ENCODE results near the gene HEATR3.
"Not testable (repeated sequence)": the region's sequence is repeated elsewhere in the genome, so short reads cannot be mapped to it uniquely, and the experiment has no call there.

The HEATR3 gene

DNA sequence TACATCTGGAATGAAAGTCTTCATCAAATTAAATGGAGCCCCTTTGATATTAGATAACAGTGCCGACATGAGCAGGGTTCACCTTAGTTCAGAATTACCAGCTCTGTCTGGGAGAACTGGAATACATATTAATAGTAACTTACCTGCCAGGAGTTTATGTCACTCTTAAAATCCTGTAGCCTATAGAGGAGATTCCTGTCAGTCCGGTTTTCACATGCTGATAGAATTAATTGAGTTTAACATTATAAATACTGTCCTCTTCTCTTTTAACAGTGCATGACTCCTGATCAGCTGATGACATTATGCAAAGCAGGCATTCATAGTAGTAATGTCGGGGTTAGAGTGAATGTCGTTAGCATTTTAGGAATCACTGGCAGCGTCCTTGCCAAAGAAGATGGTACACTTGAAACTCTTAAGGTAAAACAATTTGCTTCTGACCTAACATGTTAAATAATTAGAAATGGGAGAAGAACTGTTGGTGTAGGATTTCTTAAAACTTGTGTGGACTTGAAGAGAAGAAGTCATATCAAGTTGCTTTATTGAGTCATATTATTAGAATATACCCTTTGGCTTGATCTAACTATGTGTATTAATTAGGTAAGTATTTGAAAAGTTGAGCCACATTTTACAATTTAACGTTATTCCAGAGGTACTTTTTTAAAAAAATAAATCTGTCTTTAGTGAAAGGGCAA is 34.3 kb downstream of the HEATR3 start:
- DNase-seq (ENCODE audit: low read depth in 2 of 3, low spot score in 1 of 3): no peak

DNA sequence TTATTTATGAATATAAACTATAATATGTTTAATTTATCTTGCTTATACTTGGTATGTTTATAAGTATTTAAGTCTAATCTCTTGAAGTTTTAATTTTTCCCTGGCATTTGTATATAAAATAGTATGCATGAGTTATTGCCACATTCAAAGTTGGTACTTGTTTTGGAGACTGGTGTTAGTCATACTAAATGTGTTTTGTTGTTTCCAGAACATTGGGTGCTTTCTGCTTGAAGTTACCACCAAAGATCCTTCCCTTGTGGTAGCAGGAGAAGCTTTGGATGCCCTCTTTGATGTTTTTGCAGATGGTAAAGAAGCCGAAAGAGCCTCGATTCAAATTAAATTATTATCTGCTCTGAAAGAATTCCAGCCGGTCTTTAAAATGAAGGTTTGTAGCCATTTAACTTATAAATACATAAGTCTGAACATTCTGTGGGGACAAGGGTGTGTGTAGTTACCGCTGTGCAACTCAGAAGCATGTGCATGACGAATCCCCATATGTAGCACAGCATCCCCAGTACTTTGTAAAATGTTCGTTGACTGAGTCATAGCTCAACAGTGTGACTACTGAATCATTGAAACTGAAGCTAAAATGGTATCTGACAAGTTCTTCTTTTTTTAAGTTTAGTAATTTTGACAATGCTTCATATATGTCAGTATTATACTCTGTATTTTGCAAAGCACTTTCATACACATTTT is 36.4 kb downstream of the HEATR3 start:
- no peak for DNase-seq (ENCODE audit: low read depth in 2 of 3, low spot score in 1 of 3)

DNA sequence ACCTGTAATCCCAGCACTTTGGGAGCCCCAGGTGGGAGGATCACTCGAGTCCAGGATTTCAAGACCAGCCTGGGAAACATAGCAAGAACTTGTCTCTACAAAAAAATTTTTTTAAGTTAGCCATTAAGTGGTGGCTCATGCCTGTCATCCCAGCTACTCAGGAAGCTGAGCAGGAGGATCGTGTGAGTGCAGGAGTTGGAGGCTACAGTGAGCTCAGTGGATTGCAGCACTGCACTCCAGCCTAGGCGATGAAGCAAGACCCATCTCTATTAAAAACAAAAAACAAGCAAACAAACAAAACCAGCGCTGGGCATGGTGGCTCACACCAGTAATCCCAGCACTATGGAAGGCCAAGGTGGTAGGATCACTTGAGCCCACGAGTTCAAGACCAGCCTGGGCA is 38.0 kb downstream of the HEATR3 start:
- DNase-seq (ENCODE audit: low read depth in 2 of 3, low spot score in 1 of 3): no peak

DNA sequence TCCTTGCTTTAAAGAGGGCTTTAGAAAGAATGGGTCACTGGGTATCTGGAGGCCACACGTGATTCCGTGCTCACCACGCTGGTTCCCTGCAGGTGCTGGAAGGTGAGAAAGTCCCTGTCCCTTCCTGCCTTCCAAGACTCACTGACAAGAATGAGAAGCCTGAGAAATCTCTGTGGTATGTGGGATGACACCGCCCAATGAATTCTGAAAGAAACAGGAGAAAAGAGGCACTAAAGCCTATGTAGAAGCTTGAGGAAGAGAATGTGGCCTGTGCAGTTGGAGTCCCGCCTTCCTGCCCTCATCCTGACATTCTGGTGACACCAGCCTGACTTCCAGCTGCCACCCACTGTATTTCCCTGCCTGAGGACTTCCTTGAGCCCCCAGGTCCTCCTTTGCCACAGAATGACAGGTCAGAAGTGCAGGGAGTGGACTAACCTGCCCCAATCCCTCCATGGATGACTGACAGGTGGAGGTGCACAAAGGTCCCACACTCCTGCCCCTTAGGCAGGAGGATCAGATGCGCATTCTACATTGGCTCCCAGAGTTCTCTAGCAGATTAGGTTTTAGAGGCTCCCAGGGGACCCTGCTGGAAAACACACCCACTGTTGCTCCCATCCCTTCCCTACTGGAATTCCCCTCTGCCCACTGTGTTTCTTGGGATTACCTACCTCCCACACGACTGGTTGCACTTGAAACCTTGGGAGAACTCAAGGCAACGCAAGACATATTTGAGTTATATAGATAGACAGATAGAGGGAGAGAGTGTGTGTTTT is 48.8 kb downstream of the HEATR3 start:
- no peak for DNase-seq (ENCODE audit: low read depth in 2 of 3, low spot score in 1 of 3)

DNA sequence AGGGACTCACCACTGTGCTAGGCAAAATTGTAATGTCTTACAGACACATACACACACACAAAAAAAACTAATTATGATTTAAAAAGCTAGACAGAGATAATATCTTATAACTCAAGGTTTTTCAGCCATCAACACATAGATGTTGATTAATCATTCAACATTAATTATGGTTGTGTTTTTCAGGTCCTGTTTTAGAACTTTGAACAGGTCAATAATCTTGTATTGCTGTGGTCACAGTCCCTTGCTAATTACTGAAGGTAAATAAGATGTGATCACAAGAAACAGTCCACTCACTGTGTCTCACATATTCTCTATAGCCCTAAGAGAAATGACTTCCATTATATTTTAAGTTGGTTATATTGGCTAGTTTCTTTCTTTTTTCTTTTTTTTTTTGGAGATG is 54.9 kb downstream of the HEATR3 start:
- no peak for DNase-seq (ENCODE audit: low read depth in 2 of 3, low spot score in 1 of 3)

DNA sequence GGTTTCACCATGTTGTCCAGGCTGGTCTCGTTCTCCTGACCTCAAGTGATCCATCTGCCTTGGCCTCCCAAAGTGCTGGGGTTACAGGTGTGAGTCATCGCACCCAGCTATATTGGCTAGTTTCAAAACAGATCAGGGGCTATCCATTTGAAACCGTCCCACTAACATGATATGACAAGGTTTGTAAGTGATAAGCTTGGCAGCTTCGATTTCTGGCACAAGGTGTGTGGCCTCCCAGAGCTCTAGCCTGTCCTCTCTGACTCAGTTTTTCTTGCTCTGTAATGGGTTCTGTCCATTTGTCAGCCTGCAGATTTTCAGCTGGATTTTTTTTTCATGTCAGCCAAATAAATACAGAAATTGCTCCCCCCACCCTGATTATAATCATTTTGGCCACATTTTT is 55.5 kb downstream of the HEATR3 start:
- DNase-seq (ENCODE audit: low read depth in 2 of 3, low spot score in 1 of 3): no peak

DNA sequence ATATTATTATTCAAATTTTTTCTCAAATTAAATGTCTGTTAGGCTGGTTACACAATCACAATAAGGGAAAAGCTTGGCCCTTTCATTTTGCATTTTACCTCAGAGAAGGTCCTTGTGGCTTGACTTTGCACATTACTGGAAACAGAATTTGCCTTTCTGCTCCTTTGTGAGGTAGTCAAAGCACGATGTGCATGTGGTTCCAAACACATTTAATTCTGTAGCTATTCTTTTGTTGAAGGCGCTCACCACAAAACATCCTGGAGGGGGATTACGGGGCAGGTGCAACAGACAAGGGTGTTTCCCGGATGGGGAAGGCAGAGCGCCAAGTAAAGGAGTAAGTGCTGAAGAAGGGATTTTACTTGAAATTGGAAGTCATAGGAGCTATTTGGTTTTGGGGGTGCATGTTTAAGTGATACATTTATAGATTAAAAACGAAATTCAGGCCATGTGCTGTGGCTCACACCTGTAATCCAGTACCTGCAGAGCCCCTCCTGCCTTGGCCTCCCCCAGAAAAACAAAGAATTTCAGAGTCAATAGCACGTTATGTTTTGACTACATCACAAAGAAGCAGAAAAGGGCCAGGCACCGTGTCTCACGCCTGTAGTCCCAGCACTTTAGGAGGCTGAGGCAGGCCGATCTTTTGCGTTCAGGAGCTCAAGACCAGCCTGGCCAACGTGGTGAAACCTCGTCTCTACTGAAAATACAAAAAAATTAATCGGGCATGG is 56.1 kb downstream of the HEATR3 start:
- DNase-seq (ENCODE audit: low read depth in 2 of 3, low spot score in 1 of 3): peak; percentile 16 to 28 (median 24)

DNA sequence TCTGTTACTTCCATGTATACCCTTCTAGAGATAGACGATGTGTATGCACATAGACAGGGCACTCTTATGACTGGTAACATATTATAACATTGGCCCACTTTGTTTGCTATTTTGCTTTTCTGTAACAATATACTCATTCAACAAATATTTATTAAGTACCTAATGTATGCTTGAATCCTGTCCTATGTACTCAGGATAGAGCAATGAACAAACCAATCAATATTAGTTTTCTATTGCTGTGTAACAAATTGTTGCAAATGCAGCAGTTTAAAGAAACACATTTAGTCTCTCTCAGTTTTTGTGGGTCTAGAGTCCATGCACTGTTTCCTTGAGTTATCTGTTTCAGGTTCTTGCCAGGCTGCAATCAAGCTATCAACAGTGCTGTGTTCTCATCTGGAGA is 57.6 kb downstream of the HEATR3 start:
- DNase-seq (ENCODE audit: low read depth in 2 of 3, low spot score in 1 of 3): no peak

DNA sequence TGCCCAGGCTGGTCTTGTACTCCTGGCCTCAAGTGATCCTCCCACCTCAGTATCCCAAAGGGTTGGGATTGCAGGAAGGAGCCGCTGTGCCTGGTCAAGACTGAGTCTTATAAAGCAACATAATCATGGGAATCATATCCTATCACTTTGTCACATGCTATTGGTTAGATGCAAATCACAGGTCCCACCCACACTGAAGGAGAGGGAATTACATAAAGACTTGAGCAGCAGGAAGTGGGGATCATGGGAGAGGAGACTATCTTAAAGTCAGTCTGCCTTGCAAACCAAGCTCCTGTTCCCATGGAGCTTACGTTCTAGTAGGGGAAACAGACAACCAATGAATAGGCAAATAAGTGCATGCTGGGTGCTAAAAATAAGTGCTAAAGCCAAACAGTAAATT is 59.0 kb downstream of the HEATR3 start:
- no peak for DNase-seq (ENCODE audit: low read depth in 2 of 3, low spot score in 1 of 3)

DNA sequence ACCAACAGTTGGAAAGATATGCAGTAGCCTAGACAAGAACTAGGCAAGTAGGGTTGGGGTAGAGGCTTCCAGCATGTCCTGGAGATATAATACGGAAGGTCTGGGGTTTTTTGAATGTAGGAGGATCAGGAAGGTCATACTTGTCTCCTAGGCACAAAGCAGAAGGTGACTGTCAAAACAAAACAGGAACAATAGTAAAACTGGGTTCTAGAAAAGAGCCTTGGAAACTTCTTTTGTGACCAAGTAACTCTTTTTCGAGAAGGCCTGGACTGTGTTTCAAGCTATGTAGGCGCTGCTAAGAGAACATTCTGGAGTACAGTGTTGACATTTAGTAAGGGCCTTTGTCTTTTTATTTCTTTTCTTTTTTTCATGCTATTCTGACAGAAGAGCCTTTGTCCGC is 60.4 kb downstream of the HEATR3 start:
- no peak for DNase-seq (ENCODE audit: low read depth in 2 of 3, low spot score in 1 of 3)

DNA sequence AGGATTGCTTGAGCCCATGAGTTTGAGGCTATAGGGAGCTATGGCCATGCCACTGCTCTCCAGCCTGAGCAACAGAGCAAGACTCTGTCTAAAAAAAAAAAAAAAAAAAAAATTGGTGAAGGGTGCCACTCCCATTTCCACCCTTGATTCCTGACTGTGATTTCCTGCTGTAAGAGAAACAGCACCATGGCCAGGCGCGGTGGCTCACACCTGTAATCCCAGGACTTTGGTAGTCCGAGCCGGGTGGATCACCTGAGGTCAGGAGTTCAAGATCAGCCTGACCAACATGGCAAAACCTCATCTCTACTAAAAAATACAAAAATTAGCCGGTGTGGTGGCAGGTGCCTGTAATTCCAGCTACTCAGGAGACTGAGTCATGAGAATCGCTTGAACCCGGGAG is 66.8 kb downstream of the HEATR3 start:
- not testable (repeated sequence) for DNase-seq (ENCODE audit: low read depth in 2 of 3, low spot score in 1 of 3)

DNA sequence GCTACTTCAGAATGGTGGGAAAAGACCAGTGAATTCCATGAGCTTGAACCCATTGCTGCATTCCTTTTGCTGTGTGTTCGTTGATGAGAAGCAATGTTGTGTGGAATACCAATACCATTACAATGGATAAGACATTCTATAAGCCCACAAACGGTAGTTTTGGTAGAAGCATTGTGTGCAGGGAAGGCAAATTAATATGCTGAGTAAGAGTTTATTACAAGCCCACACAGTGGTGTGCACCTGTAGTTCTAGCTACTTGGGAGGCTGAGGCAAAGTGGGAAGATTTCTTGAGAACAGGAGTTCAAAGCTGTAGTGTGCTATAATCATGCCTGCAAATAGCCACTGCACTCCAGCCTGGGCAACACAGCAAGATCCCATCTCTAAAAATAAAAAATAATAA is 67.4 kb downstream of the HEATR3 start:
- DNase-seq (ENCODE audit: low read depth in 2 of 3, low spot score in 1 of 3): no peak

DNA sequence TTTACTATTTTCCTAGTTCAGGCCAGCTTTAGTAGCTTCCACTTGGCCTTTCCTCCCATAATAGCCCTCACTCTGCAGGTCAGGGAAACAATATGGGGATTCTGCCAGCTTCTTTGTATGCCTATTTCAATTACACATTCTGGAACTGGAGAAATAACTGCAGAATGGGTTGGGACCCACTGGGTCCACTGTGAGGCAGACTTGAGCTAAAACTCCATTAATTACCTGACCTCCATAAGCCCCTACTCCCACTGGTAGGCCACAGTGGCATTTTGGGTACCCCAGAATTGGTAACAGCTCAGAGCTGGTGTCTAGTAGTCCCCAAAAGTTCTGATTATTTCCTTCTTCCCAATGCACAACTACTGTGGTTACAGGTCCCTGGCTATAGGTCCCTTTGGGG is 70.6 kb downstream of the HEATR3 start:
- no peak for DNase-seq (ENCODE audit: low read depth in 2 of 3, low spot score in 1 of 3)

DNA sequence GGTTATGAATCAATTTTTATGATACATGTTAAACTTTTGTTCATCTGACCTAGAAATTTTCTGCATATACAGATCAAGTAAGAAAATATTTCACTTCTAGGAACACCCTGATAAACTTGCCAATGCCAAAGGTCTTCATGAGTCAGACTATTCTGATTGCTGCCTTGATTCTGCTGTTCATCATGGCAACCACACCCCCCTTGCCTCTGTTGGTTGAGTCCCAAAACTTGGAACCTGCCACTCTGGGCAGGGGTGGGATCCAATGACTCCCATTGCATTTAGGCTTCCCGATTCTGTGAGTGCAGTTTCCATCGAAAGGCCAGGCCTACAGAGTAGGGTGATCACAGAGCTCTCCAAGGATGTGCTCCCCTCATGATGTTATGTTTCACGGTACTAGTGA is 71.5 kb downstream of the HEATR3 start:
- DNase-seq (ENCODE audit: low read depth in 2 of 3, low spot score in 1 of 3): no peak

DNA sequence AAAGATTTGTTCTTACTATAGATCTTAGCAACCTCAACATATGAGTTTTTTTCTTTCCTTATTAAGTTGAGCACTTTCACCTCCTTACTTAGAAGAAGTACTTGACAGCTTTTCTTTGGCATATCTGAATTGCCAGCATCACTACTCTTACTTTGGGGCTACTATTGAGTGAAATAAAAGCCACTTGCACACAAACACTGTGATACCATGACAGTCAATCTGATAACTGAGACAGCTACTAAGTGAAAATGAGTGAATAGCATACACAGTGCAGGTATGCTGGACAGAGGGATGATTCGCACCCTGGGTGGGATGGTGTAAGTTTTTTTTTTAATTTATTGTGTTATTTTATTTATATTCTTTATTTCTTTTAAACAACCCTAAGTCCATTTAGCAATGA is 73.8 kb downstream of the HEATR3 start:
- no peak for DNase-seq (ENCODE audit: low read depth in 2 of 3, low spot score in 1 of 3)

DNA sequence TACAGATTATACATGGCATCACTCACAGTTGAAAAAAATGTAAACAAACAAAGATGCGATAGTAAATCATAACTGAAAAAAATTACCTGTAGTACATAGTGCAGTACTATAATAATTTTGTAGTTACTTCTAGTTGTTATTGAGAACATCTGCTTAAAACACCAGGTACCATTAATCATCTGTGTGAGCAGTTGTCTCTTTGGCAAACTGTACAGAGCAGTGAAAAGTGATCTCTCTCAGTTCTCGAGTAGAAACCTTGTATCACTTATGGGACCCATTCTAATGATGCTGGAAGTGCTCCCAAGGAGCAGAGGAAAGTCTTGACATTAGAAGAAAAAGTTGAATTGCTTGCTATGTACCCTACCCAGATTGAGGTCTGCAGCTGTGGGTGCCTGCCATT is 78.4 kb downstream of the HEATR3 start:
- no peak for DNase-seq (ENCODE audit: low read depth in 2 of 3, low spot score in 1 of 3)

DNA sequence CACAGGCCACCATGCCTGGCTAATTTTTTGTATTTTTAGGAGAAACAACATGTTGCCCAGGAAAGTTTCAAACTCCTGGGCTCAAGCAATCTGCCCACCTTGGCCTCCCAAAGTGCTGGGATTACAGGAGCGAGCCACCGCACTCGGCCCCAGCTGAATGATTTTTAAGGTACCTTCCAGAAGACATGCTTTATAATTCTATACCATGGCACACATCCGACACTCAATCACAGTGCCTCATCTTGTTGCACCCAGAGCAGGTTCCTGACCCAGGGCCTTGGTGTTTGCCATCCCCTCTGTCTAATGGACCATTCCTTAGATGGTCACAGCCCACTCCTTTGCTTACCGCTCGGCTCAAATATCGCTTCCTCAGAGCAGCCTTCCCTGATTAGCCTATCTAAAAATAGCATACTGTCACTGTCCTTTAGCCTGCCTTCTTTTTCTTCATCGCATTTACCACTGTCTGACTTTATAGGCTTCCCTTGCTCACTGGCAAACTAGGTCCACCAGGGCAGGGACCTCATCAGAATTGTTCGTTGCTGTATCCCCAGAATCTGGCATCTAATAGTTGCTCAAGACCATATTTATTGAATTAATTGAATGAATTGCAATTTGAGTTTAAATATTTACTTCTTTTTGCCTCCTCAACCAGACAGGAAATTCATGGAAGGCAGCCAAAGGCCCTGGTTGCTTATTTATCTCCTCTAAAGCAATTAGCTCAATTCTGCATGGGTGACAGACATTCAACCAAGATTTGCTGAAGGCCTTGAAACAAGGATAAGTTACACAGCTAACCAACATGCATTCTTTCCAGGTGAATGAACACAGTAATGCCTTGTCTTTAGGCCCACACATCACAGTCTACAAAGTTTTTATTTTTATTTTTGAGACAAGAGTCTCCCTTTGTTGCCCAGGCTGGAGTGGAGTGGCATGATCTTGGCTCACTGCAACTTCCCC is 81.0 kb downstream of the HEATR3 start:
- DNase-seq (ENCODE audit: low read depth in 2 of 3, low spot score in 1 of 3): no peak

DNA sequence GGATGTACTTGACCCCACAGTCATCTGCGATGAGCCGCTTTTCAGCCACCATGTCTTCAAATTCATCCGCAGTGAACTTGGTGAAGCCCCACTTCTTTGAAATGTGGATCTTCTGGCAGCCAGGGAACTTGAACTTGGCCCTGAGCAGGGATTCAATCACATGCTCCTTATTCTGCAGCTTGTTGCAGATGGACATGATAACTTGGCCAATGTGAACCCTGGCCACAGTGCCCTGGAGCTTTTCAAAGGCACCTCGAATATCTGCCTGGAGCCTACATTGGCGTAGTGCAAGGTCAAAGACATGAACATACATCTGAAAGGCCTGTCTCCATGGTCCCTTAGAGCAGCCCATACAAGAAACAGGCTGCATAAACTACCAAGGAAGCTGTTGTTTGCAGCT is 85.6 kb downstream of the HEATR3 start:
- no peak for DNase-seq (ENCODE audit: low read depth in 2 of 3, low spot score in 1 of 3)

DNA sequence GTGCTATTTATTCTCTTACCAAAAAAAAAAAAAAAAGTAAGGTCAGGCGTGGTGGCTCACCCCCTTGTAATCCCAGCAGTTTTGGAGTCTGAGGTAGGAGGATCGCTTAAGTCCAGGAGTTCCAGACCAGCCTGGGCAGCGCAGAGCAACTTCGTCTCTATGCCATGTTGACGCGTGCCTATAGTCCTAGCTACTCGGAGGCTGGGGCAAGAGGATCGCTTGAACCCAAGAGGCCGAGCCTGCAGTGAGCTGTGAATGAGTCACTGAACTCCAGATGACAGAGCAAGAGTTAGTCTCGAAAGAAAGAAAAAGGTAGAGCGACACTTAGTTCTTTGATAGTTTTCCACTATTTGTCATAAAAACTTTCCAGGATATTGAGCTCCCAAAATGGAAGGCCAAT is 86.0 kb downstream of the HEATR3 start:
- peak in 2 of 3 donors; percentile 11 to 14 for DNase-seq (ENCODE audit: low read depth in 2 of 3, low spot score in 1 of 3)

DNA sequence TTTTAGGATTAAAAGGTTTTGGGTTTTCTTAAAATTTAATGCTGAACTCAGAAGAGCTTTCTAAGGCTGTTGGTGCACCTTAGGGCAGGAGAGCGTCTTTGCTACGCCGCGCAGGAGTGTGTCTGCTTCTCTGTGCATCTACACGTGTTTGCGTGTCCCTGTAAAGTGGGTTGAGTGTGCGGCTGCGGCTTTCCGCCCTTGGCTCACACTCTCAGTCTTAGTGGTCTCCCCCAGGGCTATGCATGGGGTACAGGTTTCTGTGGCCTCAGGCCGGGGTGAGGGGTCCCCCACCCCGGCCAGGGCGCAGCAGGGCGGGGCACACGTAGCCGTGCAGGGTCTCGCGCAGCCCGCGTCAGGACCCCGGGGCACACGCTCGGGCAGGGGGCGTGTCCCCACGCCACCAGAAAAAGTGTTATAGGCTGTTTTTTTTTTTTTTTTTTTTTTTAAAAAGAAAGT is 86.6 kb downstream of the HEATR3 start:
- peak; percentile 55 to 73 (median 60) for DNase-seq (ENCODE audit: low read depth in 2 of 3, low spot score in 1 of 3)

Measured in stimulated activated CD4-positive, alpha-beta T cell treated with anti-CD3 and anti-CD28 coated beads, Interleukin-12 subunit alpha, Interleukin-12 subunit beta, amount 100 ng/mL, for 48 hours (primary cell).